IMR-90 (cell line): ENCODE results near the gene PBX3. TPM values are rescaled to one million over a fixed set of nuclear protein-coding genes. Genes with fewer than 3 reads are reported as not detected.

ENCODE experiments used
- ATAC-seq: fragments of 200-7000 bp; cut with Tn5 transposase; 2 replicates; pipeline ENCODE4 v1.9.1; 2020; ENCODE audit warnings: low read depth, mild to moderate bottlenecking, moderate library complexity
- BruUV-seq: library from RNA; stranded (reverse); fragments of 400-500 nt; replicated peaks from 2 replicates; lab custom pipeline; 2021; lab: Mats Ljungman, UMichigan
- CTCF ChIA-PET: fragments of 300-600 bp; formaldehyde crosslinking; extraction: SDS; loops from one replicate; lab custom pipeline; 2021; ENCODE audit warnings: antibody characterized with exemption; lab: Yijun Ruan, JAX
- POLR2A ChIA-PET: fragments of 300-600 bp; sonication (Branson Sonifier 250); formaldehyde crosslinking; loops from one replicate; lab custom pipeline; 2022; ENCODE audit warnings: antibody characterized with exemption; ENCODE audit not compliant: unreplicated experiment; lab: Charles Lee
- DNase-seq: peaks from one replicate; pipeline ENCODE4 v3.0.0; 2013
- H2AFZ ChIP-seq: replicated peaks from 2 replicates; pipeline ENCODE3; 2013; ENCODE audit warnings: low read length, mild to moderate bottlenecking; ENCODE audit not compliant: poor library complexity
- H2AK5ac ChIP-seq: 2 replicates; pipeline ENCODE4 v1.6.1; 2013; ENCODE audit warnings: low read depth, low read length, inconsistent platforms
- H2AK9ac ChIP-seq: replicated peaks from 2 replicates; pipeline ENCODE3; 2013; ENCODE audit warnings: mild to moderate bottlenecking, low read depth, low read length, moderate library complexity; ENCODE audit not compliant: poor library complexity
- H2BK120ac ChIP-seq: 2 replicates; pipeline ENCODE4 v1.6.1; 2013; ENCODE audit warnings: low read depth, low read length, inconsistent platforms
- H2BK15ac ChIP-seq: 3 replicates; pipeline ENCODE4 v1.6.1; 2013; ENCODE audit warnings: low read depth, low read length, inconsistent platforms
- H2BK20ac ChIP-seq: 2 replicates; pipeline ENCODE4 v1.6.1; 2013; ENCODE audit warnings: low read depth, mild to moderate bottlenecking, inconsistent platforms, low read length, moderate library complexity
- H2BK5ac ChIP-seq: 2 replicates; pipeline ENCODE4 v1.6.1; 2013; ENCODE audit warnings: mild to moderate bottlenecking, low read depth, low read length, inconsistent platforms; ENCODE audit not compliant: poor library complexity, severe bottlenecking
- H3K14ac ChIP-seq: replicated peaks from 2 replicates; pipeline ENCODE4 v1.6.1; 2013; ENCODE audit warnings: low read depth, low read length, inconsistent platforms
- H3K18ac ChIP-seq: 2 replicates; pipeline ENCODE4 v1.6.1; 2013; ENCODE audit warnings: low read depth, low read length, control low read depth
- H3K23ac ChIP-seq: 2 replicates; pipeline ENCODE4 v1.6.1; 2013; ENCODE audit warnings: low read depth, low read length, inconsistent platforms
- H3K27ac ChIP-seq: 2 replicates; pipeline ENCODE4 v1.5.1; 2013; ENCODE audit warnings: mild to moderate bottlenecking, control low read depth, low read length; ENCODE audit not compliant: insufficient read depth
- H3K27me3 ChIP-seq: 2 replicates; pipeline ENCODE4 v1.6.1; 2013; ENCODE audit warnings: low read length; ENCODE audit not compliant: control insufficient read depth, insufficient read depth
- H3K36me3 ChIP-seq: 2 replicates; pipeline ENCODE4 v1.6.1; 2013; ENCODE audit warnings: low read length, mixed read lengths; ENCODE audit not compliant: control insufficient read depth, insufficient read depth
- H3K4ac ChIP-seq: 2 replicates; pipeline ENCODE4 v1.6.1; 2013; ENCODE audit warnings: low read depth, low read length, inconsistent platforms
- H3K4me1 ChIP-seq: 2 replicates; pipeline ENCODE4 v1.6.1; 2013; ENCODE audit warnings: low read length, mixed read lengths; ENCODE audit not compliant: control insufficient read depth, insufficient read depth
- H3K4me2 ChIP-seq: 2 replicates; pipeline ENCODE4 v1.6.1; 2013; ENCODE audit warnings: low read depth, mild to moderate bottlenecking, control low read depth, low read length, moderate library complexity
- H3K4me3 ChIP-seq: 2 replicates; pipeline ENCODE4 v1.5.1; 2013; ENCODE audit warnings: low read depth, mild to moderate bottlenecking, control low read depth, low read length, moderate library complexity; ENCODE audit not compliant: insufficient read depth
- H3K56ac ChIP-seq: 2 replicates; pipeline ENCODE4 v1.6.1; 2013; ENCODE audit warnings: low read length, inconsistent platforms; ENCODE audit not compliant: insufficient read depth; ENCODE audit errors: extremely low read depth
- H3K79me1 ChIP-seq, 2 experiments: 2 replicates each; pipeline ENCODE4 v1.6.1; 2013; ENCODE audit warnings: low read length in 2 of 2, inconsistent platforms in 1 of 2, low read depth in 1 of 2
- H3K9ac ChIP-seq: 2 replicates; pipeline ENCODE4 v1.6.1; 2013; ENCODE audit warnings: low read depth, low read length, control low read depth
- H3K9me1 ChIP-seq: 2 replicates; pipeline ENCODE4 v1.6.1; 2013; ENCODE audit warnings: low read length, inconsistent platforms; ENCODE audit not compliant: insufficient read depth
- H3K9me3 ChIP-seq: 2 replicates; pipeline ENCODE4 v1.6.1; 2013; ENCODE audit warnings: low read length; ENCODE audit not compliant: control insufficient read depth, insufficient read depth
- H4K20me1 ChIP-seq: 2 replicates; pipeline ENCODE4 v1.6.1; 2013; ENCODE audit warnings: low read length, inconsistent platforms; ENCODE audit not compliant: insufficient read depth
- H4K5ac ChIP-seq: 2 replicates; pipeline ENCODE4 v1.6.1; 2013; ENCODE audit warnings: mild to moderate bottlenecking, low read depth, low read length, control low read depth
- H4K8ac ChIP-seq, 2 experiments: 2 replicates each; pipeline ENCODE4 v1.6.1; 2013; ENCODE audit warnings: low read depth in 2 of 2, low read length in 2 of 2, control low read depth in 1 of 2, inconsistent platforms in 1 of 2
- H4K91ac ChIP-seq: 2 replicates; pipeline ENCODE4 v1.6.1; 2013; ENCODE audit warnings: low read depth, low read length, inconsistent platforms; ENCODE audit not compliant: insufficient read depth
- BHLHE40 ChIP-seq: fragments of 150-350 bp; IDR thresholded peaks from 2 replicates; pipeline ENCODE4 v1.6.1; 2016; ENCODE audit warnings: mild to moderate bottlenecking, low read depth, low read length
- CEBPB ChIP-seq: IDR thresholded peaks from 2 replicates; pipeline ENCODE4 v1.6.1; 2012; ENCODE audit warnings: low read depth, low read length, improper control_type of control experiment
- CHD1 ChIP-seq: IDR thresholded peaks from 2 replicates; pipeline ENCODE4 v1.6.1; 2012; ENCODE audit warnings: low read depth, low read length, improper control_type of control experiment
- FOS ChIP-seq: fragments of 150-350 bp; IDR thresholded peaks from 2 replicates; pipeline ENCODE4 v1.6.1; 2016; ENCODE audit warnings: low read depth, low read length
- MAFK ChIP-seq: IDR thresholded peaks from 2 replicates; pipeline ENCODE4 v1.6.1; 2012; ENCODE audit warnings: low read depth, low read length, improper control_type of control experiment
- MAZ ChIP-seq: IDR thresholded peaks from 2 replicates; pipeline ENCODE4 v1.6.1; 2012; ENCODE audit warnings: low read depth, mild to moderate bottlenecking, low read length, improper control_type of control experiment, moderate library complexity, borderline replicate concordance
- MXI1 ChIP-seq: IDR thresholded peaks from 2 replicates; pipeline ENCODE4 v1.6.1; 2012; ENCODE audit warnings: low read depth, mild to moderate bottlenecking, low read length, moderate library complexity, borderline replicate concordance
- NFE2L2 ChIP-seq: fragments of 150-350 bp; IDR thresholded peaks from 2 replicates; pipeline ENCODE4 v1.6.1; 2016; ENCODE audit warnings: low read depth, mild to moderate bottlenecking, low read length
- POLR2A ChIP-seq: IDR thresholded peaks from 2 replicates; pipeline ENCODE4 v1.6.1; 2012; ENCODE audit warnings: mild to moderate bottlenecking, low read depth, low read length
- RAD21 ChIP-seq: IDR thresholded peaks from 2 replicates; pipeline ENCODE4 v1.6.1; 2012; ENCODE audit warnings: low read length, improper control_type of control experiment
- RCOR1 ChIP-seq: IDR thresholded peaks from 2 replicates; pipeline ENCODE4 v1.6.1; 2012; ENCODE audit warnings: mild to moderate bottlenecking, low read length, improper control_type of control experiment; ENCODE audit not compliant: insufficient replicate concordance
- RFX5 ChIP-seq: IDR thresholded peaks from 2 replicates; pipeline ENCODE4 v1.8.0; 2012; ENCODE audit warnings: low read depth, mild to moderate bottlenecking, low read length, moderate library complexity
- SMC3 ChIP-seq: fragments of 150-350 bp; IDR thresholded peaks from 2 replicates; pipeline ENCODE4 v1.6.1; 2016; ENCODE audit warnings: low read depth, mild to moderate bottlenecking, antibody characterized with exemption, low read length, moderate library complexity
- WGBS, 2 experiments: methylation state at CpG; one replicate each; pipeline versions ENCODE4 v1.1.5 to v1.1.7; 2013; ENCODE audit warnings: missing lambda C conversion rate in 2 of 2; ENCODE audit not compliant: insufficient read length in 1 of 2; ENCODE audit errors: extremely low coverage in 2 of 2; 5-methylcytosine and 5-hydroxymethylcytosine counted together
- dilution Hi-C: fragments of 300-500 bp; cut with HindIII; formaldehyde crosslinking; loops from one replicate; pipeline ENCODE4 v1.14.3; 2018; ENCODE audit warnings: low sequenced_read_pairs; ENCODE audit not compliant: unreplicated experiment
- in situ Hi-C: fragments of 300-500 bp; cut with MboI; formaldehyde crosslinking; loops from 3 replicates; pipeline ENCODE4 v1.14.3; 2019; ENCODE audit warnings: low sequenced_read_pairs, inconsistent platforms, mixed read lengths
- intact Hi-C: fragments of 100-400 bp; cut with micrococcal nuclease; formaldehyde crosslinking; loops from 2 replicates; pipeline ENCODE4 v1.10.0; 2022
- polyA plus RNA-seq, 3 experiments: library from polyadenylated mRNA; depleted of rRNA; stranded (reverse); fragments of >200 nt; gene quantifications; 2 replicates each; pipeline ENCODE4 v1.2.3, GENCODE V29; 2012; ENCODE audit warnings: low replicate concordance in 1 of 3
- total RNA-seq: library from RNA; depleted of rRNA; stranded (reverse); fragments of >200 nt; gene quantifications from 2 replicates; pipeline ENCODE4 v1.2.3, GENCODE V29; 2012
- TF ChIP-seq, protein P1 (sequence below): conservative IDR thresholded peaks from 2 replicates; pipeline ENCODE4 v1.5.1; 2012; ENCODE audit warnings: mild to moderate bottlenecking, low read depth, low read length, improper control_type of control experiment
- TF ChIP-seq, protein P2 (sequence below): fragments of 150-350 bp; IDR thresholded peaks from 2 replicates; pipeline ENCODE4 v1.6.1; 2017; ENCODE audit warnings: mild to moderate bottlenecking, antibody characterized with exemption, low read length, low read depth
- TF ChIP-seq, protein P3 (sequence below): fragments of 150-350 bp; IDR thresholded peaks from 2 replicates; pipeline ENCODE4 v1.6.1; 2016; ENCODE audit warnings: low read depth, mild to moderate bottlenecking, low read length, moderate library complexity, borderline replicate concordance

PBX3 gene
- total and polyA plus RNA-seq, 2 of the 4 experiments (the other 2 are of a cell fraction), result 12.0 to 15.6 TPM

DNA sequence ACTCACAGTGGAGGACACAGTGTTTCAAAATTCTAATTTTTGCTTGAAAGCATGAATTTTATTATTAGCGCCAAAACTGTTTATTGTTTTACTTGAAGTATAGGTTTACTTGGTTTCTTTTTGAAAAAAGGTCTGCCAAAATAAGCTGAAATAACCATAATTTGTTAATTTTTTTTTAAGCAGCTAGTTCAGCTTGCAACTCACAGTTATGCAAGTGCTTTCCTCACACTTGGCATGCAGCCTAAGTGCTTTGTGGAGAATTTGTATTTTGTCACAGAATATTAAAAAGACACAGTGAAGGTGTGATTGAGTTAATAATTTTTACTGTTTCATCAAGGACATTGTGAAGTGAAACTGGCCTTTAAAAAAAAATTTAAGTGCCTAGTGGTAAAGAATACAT lies 21.6 kb downstream of the PBX3 start:
- Histone ChIP-seq H3K79me1 (peaks cover 28 to 29% of the 10 kb centered on the region in 2 experiments; a peak in 3 of 4 replicates), H4K20me1 (no peaks in the 10 kb centered on the region), H2BK20ac (no peak overlapping the region), H3K36me3 (0 out of 2 replicates have a peak, but pooled peaks cover 1% of the 10 kb centered on the region), H4K91ac (no peak overlapping the region), H3K4me2 (no peak overlapping the region), H3K18ac (no peak overlapping the region), H4K8ac (no peak overlapping the region), H2BK15ac (no peak overlapping the region), H2AFZ (no peak overlapping the region), H3K27me3 (no peaks in the 10 kb centered on the region), H2AK5ac (no peak overlapping the region), H3K23ac (no peak overlapping the region), H3K4me1 (no peaks in the 10 kb centered on the region), H2BK120ac (no peak overlapping the region), H3K9me1 (no peaks in the 10 kb centered on the region), H2BK5ac (no peak overlapping the region), H3K14ac (no peak overlapping the region), H3K9ac (no peak overlapping the region), H3K9me3 (no peaks in the 10 kb centered on the region; the same call in 1 of the 2 replicates), H3K56ac (no peak overlapping the region), H2AK9ac (no peak overlapping the region), H3K27ac (no peak overlapping the region), H3K4ac (no peak overlapping the region), H3K4me3 (no peak overlapping the region), H4K5ac (no peak overlapping the region)
- CTCF ChIA-PET, result interaction anchor here (0.6 kb wide), 1 partner anchor 146 kb away, joined by 3 read pairs; no protein-coding TSS in a partner anchor
- ATAC-seq (no peak), DNase-seq (no peak)
- no peak for TF ChIP-seq CEBPB
- no peak for TF ChIP-seq RCOR1
- no peak for TF ChIP-seq MXI1
- TF ChIP-seq, protein P1, sequence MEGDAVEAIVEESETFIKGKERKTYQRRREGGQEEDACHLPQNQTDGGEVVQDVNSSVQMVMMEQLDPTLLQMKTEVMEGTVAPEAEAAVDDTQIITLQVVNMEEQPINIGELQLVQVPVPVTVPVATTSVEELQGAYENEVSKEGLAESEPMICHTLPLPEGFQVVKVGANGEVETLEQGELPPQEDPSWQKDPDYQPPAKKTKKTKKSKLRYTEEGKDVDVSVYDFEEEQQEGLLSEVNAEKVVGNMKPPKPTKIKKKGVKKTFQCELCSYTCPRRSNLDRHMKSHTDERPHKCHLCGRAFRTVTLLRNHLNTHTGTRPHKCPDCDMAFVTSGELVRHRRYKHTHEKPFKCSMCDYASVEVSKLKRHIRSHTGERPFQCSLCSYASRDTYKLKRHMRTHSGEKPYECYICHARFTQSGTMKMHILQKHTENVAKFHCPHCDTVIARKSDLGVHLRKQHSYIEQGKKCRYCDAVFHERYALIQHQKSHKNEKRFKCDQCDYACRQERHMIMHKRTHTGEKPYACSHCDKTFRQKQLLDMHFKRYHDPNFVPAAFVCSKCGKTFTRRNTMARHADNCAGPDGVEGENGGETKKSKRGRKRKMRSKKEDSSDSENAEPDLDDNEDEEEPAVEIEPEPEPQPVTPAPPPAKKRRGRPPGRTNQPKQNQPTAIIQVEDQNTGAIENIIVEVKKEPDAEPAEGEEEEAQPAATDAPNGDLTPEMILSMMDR, result no peak
- TF ChIP-seq MAZ, result no peak
- no peak for TF ChIP-seq CHD1
- TF ChIP-seq, protein P2, sequence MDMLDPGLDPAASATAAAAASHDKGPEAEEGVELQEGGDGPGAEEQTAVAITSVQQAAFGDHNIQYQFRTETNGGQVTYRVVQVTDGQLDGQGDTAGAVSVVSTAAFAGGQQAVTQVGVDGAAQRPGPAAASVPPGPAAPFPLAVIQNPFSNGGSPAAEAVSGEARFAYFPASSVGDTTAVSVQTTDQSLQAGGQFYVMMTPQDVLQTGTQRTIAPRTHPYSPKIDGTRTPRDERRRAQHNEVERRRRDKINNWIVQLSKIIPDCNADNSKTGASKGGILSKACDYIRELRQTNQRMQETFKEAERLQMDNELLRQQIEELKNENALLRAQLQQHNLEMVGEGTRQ, result no peak
- TF ChIP-seq, protein P3, sequence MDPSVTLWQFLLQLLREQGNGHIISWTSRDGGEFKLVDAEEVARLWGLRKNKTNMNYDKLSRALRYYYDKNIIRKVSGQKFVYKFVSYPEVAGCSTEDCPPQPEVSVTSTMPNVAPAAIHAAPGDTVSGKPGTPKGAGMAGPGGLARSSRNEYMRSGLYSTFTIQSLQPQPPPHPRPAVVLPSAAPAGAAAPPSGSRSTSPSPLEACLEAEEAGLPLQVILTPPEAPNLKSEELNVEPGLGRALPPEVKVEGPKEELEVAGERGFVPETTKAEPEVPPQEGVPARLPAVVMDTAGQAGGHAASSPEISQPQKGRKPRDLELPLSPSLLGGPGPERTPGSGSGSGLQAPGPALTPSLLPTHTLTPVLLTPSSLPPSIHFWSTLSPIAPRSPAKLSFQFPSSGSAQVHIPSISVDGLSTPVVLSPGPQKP, result no peak
- no peak for TF ChIP-seq BHLHE40
- TF ChIP-seq MAFK, result no peak
- TF ChIP-seq FOS, result no peak
- TF ChIP-seq RFX5, result no peak
- no peak for TF ChIP-seq POLR2A
- no peak for TF ChIP-seq SMC3
- TF ChIP-seq RAD21, result no peak
- TF ChIP-seq NFE2L2, result no peak
- intact Hi-C loops, result no loop called here
- no CpG with 5 or more reads among the region's 1 CpG for WGBS, 2 experiments
- BruUV-seq, result no TSS peak
- in situ Hi-C loops, result no loop called here
- POLR2A ChIA-PET, result no interaction called here
- dilution Hi-C loops, result no loop called here
